HL-60 (cell line): ENCODE measurements around the gene AQP1.

Experiments used
- DNase-seq, 2 experiments: peaks; one replicate each; pipeline ENCODE4 v3.0.0-alpha.2; 2010 to 2020; ENCODE audit warnings: low read depth in 1 of 2, low spot score in 1 of 2
- H3K27ac ChIP-seq: fragments of 250-450 bp; sonication (Bioruptor Pico); replicated peaks from 2 replicates; pipeline ENCODE4 v1.5.1; 2020; ENCODE audit warnings: mild to moderate bottlenecking, moderate library complexity
- H3K27me3 ChIP-seq: fragments of 250-450 bp; sonication (Bioruptor Pico); 2 replicates; pipeline ENCODE4 v1.5.1; 2021; ENCODE audit warnings: mild to moderate bottlenecking, moderate library complexity; ENCODE audit not compliant: insufficient read depth, poor library complexity, severe bottlenecking
- H3K4me3 ChIP-seq: replicated peaks from 2 replicates; pipeline ENCODE4 v1.5.1; 2011; ENCODE audit warnings: mild to moderate bottlenecking, control low read depth, low read length; ENCODE audit not compliant: insufficient read depth
- GABPA ChIP-seq: IDR thresholded peaks from 2 replicates; pipeline ENCODE4 v1.6.1; 2012; ENCODE audit warnings: low read depth
- POLR2AphosphoS5 ChIP-seq: IDR thresholded peaks from 2 replicates; pipeline ENCODE4 v1.6.1; 2012; ENCODE audit warnings: low read depth
- SPI1 ChIP-seq: IDR thresholded peaks from 2 replicates; pipeline ENCODE4 v1.6.1; 2012; ENCODE audit warnings: low read depth, mild to moderate bottlenecking, borderline replicate concordance
- TF ChIP-seq, protein P1 (sequence below): IDR thresholded peaks from 2 replicates; pipeline ENCODE4 v1.6.1; 2012; ENCODE audit warnings: low read depth; ENCODE audit not compliant: insufficient replicate concordance
- TF ChIP-seq, protein P2 (sequence below): IDR thresholded peaks from one replicate; pipeline ENCODE4 v1.5.1; 2011; ENCODE audit warnings: low read length, control low read depth, inconsistent platforms; ENCODE audit not compliant: insufficient read depth

The AQP1 gene

DNA sequence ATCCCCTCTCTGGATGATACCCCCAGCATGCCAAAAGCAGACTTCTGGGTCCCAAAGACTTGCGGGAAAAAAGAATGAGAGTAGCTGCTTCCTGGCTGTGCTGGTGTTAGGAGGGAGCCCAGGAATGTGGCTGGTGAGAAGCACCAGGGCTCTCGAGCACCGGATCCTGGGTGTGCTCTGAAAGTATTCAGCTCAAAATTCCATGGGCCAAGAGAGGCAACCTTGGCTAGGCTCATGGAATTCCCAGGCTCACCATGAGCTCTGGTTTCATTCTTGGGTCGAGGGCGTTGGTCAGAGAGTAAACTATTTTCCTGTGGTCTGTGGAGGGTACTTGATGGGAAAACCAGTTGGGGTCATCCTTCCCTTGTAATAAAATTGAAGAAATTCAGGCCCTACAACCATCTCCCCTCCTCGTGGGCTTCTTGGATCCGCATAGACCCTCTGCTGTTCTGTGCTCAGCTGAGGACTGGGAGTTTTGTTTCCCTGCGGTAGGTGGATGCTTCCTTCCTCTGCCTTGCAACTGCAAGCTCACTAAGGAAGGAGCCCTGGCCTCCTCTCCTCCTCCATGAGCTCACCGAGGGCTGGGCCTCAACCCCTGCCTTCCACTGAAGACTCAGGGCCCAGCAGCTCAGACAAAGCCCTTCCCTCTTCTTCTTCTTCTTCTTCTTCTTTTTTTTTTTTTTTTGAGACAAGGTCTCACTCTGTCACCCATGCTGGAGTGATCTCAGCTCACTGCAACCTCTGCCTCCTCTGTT, 34.5 kb upstream of the AQP1 start:
- H3K27ac ChIP-seq, result no peak overlapping the region

DNA sequence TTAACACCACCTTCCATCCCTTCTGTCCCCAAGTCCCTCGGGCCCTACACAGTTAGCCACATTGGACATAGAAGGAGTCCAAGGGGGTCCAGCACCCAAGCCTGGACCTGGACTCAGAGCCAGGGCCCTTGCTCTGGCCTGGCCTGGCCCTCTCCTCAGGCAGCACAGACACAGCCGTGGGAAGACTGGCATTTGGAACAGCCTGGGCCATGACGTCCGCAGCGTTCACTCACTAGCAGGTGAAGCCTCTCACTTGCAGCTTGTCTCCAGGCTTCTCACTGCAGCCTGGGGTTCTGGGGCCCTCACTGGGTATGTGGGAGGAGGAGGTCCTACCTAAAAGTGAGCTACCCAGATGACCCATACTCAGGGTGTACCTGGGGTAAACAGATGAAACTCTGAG, 33.7 kb upstream of the AQP1 start:
- no peak for DNase-seq
- H3K4me3 ChIP-seq, result no peak overlapping the region
- TF ChIP-seq POLR2AphosphoS5 (no peak), GABPA (no peak), SPI1 (no peak)
- TF ChIP-seq, protein P1, sequence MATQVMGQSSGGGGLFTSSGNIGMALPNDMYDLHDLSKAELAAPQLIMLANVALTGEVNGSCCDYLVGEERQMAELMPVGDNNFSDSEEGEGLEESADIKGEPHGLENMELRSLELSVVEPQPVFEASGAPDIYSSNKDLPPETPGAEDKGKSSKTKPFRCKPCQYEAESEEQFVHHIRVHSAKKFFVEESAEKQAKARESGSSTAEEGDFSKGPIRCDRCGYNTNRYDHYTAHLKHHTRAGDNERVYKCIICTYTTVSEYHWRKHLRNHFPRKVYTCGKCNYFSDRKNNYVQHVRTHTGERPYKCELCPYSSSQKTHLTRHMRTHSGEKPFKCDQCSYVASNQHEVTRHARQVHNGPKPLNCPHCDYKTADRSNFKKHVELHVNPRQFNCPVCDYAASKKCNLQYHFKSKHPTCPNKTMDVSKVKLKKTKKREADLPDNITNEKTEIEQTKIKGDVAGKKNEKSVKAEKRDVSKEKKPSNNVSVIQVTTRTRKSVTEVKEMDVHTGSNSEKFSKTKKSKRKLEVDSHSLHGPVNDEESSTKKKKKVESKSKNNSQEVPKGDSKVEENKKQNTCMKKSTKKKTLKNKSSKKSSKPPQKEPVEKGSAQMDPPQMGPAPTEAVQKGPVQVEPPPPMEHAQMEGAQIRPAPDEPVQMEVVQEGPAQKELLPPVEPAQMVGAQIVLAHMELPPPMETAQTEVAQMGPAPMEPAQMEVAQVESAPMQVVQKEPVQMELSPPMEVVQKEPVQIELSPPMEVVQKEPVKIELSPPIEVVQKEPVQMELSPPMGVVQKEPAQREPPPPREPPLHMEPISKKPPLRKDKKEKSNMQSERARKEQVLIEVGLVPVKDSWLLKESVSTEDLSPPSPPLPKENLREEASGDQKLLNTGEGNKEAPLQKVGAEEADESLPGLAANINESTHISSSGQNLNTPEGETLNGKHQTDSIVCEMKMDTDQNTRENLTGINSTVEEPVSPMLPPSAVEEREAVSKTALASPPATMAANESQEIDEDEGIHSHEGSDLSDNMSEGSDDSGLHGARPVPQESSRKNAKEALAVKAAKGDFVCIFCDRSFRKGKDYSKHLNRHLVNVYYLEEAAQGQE, result no peak
- TF ChIP-seq, protein P2, sequence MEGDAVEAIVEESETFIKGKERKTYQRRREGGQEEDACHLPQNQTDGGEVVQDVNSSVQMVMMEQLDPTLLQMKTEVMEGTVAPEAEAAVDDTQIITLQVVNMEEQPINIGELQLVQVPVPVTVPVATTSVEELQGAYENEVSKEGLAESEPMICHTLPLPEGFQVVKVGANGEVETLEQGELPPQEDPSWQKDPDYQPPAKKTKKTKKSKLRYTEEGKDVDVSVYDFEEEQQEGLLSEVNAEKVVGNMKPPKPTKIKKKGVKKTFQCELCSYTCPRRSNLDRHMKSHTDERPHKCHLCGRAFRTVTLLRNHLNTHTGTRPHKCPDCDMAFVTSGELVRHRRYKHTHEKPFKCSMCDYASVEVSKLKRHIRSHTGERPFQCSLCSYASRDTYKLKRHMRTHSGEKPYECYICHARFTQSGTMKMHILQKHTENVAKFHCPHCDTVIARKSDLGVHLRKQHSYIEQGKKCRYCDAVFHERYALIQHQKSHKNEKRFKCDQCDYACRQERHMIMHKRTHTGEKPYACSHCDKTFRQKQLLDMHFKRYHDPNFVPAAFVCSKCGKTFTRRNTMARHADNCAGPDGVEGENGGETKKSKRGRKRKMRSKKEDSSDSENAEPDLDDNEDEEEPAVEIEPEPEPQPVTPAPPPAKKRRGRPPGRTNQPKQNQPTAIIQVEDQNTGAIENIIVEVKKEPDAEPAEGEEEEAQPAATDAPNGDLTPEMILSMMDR, result no peak
- H3K27me3 ChIP-seq, result no peaks in the 10 kb centered on the region
- H3K27ac ChIP-seq, result no peak overlapping the region

More for the DNA sequence above, 34.5 kb upstream of the AQP1 start:
- Histone ChIP-seq H3K4me3 (no peak overlapping the region), H3K27me3 (no peaks in the 10 kb centered on the region)
- DNase-seq, result no peak
- TF ChIP-seq, protein P1, result no peak
- TF ChIP-seq SPI1 (no peak), POLR2AphosphoS5 (no peak)
- TF ChIP-seq, protein P2, result no peak

DNA sequence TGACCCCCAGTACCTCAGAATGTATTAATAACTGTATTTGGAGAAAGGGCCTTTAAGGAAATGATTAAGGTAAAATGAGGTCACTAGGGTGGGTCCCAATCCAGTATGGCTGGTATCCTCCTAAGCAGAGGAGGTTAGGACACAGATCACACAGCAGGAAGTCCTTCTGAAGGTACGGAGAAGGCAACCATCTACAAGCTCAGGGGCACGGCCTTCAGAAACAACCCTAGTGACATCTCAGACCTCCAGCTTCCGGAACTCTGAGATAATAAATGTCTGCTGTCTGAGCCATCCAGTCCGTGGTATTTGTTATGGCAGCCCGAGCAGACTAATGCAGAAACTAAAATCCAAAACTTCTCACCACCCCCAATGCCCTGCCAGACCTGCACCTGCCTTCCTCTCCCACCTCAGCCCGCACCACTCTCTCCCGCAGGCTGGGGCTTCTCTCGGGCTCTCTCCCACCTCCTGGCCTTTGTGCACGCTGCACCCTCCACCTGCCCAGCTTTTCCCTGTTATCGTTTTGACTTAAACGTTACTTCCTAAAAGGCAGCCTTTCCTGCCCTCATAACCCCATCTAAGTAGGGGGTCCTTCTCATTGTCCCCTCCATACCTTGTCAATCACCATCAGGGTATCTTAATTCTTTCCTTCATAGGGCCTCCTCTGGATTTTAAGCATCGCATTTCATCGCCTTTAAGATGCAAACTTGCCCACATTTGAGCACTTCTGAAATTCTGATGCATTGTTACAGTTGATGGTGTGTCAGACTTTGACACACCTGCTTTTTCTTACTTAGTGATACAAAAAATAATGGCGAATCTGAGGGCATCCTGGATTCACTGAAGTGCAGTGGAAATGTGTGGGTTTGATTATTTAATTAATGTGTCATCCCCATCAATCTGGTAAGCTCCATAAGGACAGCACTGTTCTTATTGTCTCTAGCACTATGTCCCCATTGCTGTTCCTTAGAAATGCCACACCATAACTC, 32.2 kb upstream of the AQP1 start:
- TF ChIP-seq, protein P1, result no peak
- no peak for TF ChIP-seq SPI1
- TF ChIP-seq, protein P2, result no peak
- no peak for TF ChIP-seq GABPA
- no peak for TF ChIP-seq POLR2AphosphoS5
- DNase-seq, result no peak
- Histone ChIP-seq H3K4me3 (no peak overlapping the region), H3K27me3 (no peaks in the 10 kb centered on the region), H3K27ac (no peak overlapping the region)
